ENCODE measurements around the gene TFPI. TPM values are rescaled to one million over a fixed set of nuclear protein-coding genes. Genes with fewer than 3 reads are reported as not detected.
A peak's percentile ranks its signal among the peaks of the same experiment; 100 is the strongest.
"Not testable (repeated sequence)": the region's sequence is repeated elsewhere in the genome, so short reads cannot be mapped to it uniquely, and the experiment has no call there.

Gene TFPI
- total RNA-seq, 1 donor = 43.1 TPM

- no peak for DNase-seq (ENCODE audit: low read depth in 2 of 3, low spot score in 2 of 3)
Measured at GRCh38 chr2:187554704-187555082, 458 bp upstream of the TFPI start.

- peak in 2 of 3 donors; percentile 44 to 52 for DNase-seq (ENCODE audit: low read depth in 2 of 3, low spot score in 2 of 3)
Measured at GRCh38 chr2:187552828-187553681, 1.2 kb downstream of the TFPI start.

DNA sequence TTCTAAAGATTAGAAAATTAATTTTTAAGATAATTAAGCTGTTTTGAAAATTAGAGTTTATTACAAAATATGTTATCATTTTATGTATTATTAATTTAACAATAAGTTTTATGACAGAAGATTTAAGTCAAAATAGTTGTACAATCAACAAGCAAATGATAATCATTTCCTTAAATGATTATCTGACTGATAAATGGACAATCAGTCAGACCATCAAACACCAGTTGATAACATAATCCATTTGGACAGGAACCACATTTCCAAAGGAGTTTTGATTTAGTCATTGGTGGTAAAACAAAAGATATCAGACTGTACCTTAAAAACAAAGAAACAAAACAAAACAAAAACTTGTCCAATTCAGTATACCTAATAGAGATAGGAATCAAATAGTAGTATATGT, 1.9 kb downstream of the TFPI start:
- DNase-seq (ENCODE audit: low read depth in 2 of 3, low spot score in 2 of 3) = no peak

DNA sequence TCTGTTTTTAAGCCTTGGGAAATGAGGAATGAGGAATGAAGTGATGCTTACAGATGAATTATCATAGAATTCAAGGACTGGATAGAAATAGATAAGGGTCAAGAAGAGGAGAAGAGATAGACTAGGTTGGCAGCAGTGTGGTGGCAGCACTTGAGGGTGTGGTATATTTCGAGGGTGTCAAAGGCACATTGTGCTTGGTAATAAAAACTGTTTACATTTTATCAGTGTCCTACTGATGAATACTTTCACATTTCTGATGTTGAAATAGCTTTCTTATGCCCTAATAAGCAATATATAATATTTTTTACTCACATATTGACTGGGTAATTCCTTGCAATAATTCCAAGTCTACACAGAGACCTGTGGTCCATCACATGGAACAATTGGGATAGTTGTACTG, 3.4 kb downstream of the TFPI start:
- DNase-seq (ENCODE audit: low read depth in 2 of 3, low spot score in 2 of 3) = no peak

DNA sequence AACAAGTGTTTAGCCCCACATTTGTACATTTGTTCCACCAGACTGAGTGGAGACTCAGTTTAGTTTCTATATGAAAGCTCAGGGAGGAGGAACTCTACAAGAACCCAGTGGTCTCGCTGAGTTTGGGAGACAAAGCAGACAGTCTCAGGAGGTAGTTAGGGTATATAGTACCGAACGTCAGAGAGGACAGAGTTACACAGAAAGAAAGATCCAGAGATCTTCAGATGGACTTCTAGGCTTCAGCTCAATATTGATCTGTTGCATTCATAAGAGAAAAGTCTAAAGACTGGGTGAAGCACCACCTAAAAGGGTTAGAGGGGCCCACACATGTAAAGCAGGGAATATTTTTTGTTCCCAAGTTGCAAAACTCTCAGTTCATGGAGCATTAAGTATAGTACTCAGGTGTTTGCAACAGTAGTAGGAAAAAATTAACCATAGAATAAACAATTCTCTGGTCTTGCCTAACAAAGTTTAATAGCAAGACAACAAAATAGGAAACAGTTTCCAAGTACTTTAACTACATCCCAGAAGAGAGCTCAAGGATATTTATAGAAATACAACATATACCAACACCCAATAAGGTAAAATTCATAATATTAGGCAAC, 4.2 kb downstream of the TFPI start:
- no peak for DNase-seq (ENCODE audit: low read depth in 2 of 3, low spot score in 2 of 3)

GRCh38 chr2:187549193-187549592, 5.0 kb downstream of the TFPI start:
- DNase-seq (ENCODE audit: low read depth in 2 of 3, low spot score in 2 of 3) = no peak

DNA sequence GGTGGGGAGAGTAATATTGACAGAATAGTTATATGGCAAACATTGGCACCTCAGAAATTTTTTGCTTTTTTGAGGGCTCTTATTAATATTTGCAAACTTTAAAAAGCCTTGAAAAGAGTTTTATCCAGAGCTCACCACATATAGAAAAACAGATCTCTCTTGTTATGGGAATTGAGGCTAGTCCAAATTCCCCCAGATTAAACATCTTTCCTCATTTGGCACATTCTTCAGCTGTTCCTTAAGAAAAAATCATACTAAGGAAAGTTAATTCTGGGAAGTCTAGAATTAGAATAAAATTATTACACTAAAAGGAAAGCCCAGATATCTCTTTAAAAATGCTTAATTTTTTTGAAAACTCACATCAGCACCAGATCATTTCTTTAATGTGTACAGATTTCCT, 5.6 kb downstream of the TFPI start:
- DNase-seq (ENCODE audit: low read depth in 2 of 3, low spot score in 2 of 3) = no peak

DNA sequence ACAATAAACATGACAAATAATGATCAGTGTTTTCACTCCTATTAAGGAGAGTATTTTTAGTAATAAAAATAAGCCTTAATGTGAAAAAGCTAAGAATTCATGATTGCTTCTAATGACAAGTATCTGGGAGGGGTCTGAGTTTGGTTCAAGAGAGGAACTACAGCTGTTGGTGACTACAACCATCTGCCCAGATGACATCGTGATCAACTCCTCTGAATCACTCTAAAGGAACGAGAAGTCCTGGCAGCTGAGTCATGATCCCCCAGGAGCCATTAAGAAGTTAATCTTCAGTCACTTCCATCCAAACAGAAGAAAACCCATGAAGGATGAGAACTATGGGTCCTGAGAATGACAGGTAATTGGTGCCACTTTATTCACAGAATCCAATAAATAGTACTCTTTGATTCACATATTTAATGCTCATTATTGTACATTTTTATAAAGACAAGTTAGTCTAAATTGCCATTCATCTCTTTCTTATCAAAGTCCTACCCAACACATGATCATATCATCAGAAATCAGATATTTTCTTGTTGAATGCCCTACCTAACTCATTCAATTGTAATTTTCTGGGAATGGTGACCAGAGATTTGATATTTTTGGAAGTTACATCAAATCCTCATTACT, 6.8 kb downstream of the TFPI start:
- peak in 2 of 3 donors; percentile 77 to 80 for DNase-seq (ENCODE audit: low read depth in 2 of 3, low spot score in 2 of 3)

GRCh38 chr2:187546762-187547333, 7.4 kb downstream of the TFPI start:
- no peak for DNase-seq (ENCODE audit: low read depth in 2 of 3, low spot score in 2 of 3)

- DNase-seq (ENCODE audit: low read depth in 2 of 3, low spot score in 2 of 3) = no peak
Measured at GRCh38 chr2:187545238-187545751, 8.9 kb downstream of the TFPI start.

- no peak for DNase-seq (ENCODE audit: low read depth in 2 of 3, low spot score in 2 of 3)
Measured at GRCh38 chr2:187544371-187545080, 9.7 kb downstream of the TFPI start.

GRCh38 chr2:187543488-187543887, 10.7 kb downstream of the TFPI start:
- no peak for DNase-seq (ENCODE audit: low read depth in 2 of 3, low spot score in 2 of 3)

DNA sequence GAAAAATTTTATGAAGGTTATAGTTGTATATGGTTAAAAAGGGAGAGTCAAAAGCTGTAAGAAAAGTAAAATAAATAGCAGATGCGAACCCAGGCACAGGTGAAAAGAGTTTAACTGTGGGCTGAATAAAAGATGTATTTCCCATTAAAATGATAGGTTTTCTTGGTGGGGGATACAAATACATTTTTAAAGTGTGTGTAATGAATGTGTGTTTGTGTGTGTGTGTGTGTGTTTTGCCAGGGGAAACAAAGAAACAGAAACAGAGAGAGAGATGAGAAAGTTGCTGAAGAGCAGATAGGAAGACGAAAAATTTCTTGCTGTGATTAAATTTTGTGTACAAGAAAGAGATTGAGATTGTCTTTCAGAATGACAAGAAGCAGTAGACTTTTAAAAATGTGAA, 12.1 kb downstream of the TFPI start:
- no peak for DNase-seq (ENCODE audit: low read depth in 2 of 3, low spot score in 2 of 3)

- no peak for DNase-seq (ENCODE audit: low read depth in 2 of 3, low spot score in 2 of 3)
Measured at GRCh38 chr2:187541086-187542085, 12.8 kb downstream of the TFPI start.

DNA sequence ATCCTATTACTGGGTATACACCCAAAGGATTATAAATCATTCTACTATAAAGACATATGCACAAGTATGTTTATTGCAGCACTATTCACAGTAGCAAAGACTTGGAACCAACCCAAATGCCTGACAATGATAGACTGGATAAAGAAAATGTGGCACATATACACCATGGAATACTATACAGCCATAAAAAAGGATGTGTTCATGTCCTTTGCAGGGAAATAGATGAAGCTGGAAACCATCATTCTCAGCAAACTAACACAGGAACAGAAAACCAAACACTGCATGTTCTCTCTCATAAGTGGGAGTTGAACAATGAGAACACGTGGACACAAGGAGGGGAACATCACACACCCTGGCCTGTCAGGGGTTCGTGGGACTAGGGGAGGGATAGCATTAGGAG, 16.0 kb downstream of the TFPI start:
- not testable (repeated sequence) for DNase-seq (ENCODE audit: low read depth in 2 of 3, low spot score in 2 of 3)

DNA sequence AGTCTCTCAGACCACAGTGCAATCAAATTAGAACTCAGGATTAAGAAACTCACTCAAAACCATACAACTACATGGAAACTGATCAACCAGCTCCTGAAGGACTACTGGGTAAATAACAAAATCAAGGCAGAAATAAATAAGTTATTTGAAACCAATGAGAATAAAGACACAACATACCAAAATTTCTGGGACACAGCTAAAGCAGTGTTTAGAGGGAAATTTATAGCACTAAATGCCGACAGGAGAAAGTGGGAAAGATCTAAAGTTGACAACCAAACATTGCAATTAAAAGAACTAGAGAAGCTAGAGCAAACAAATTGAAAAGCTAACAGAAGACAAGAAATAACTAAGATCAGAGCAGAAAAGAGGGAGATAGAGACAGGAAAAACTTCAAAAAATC, 18.9 kb downstream of the TFPI start:
- not testable (repeated sequence) for DNase-seq (ENCODE audit: low read depth in 2 of 3, low spot score in 2 of 3)

- DNase-seq (ENCODE audit: low read depth in 2 of 3, low spot score in 2 of 3) = no peak
Measured at GRCh38 chr2:187532333-187533120, 21.7 kb downstream of the TFPI start.

DNA sequence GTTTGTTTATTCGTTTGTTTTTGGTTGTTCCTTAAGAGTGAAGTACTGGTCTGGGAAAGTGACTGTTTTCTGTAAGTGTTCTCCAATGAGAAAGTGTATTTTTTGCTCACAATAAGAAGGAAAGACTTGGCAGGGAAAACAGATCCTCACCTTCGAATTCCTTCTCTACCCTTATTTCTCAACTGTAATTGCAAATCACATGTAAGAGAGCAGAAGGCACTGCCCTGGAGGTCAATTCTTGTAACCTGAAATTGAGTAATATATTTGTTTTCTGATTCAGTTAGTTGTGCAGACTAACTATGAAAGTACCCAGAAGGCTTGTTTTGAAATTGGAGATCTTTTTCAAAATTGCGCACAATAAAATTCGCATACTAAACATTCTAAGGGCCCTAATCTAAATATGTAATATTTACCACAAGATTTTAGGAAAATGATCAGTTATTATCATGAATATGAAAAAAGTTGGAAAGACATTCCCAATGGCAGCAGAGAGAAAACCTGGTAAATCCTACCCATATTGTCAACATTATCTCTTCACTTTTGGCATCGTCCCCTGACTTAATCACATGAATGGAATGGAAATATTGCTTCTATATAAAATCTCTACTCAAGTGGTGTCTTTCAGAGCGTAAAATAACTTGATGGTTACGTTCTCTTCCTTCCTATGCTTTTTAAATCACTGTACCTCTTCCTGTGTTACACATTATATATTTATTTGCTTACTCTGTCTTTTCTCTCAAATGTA, 24.1 kb downstream of the TFPI start:
- DNase-seq (ENCODE audit: low read depth in 2 of 3, low spot score in 2 of 3) = no peak

All from hematopoietic multipotent progenitor cell (in vitro differentiated cells).